ENCODE data around the gene RAG1. TPM values are rescaled to one million over a fixed set of nuclear protein-coding genes. Genes with fewer than 3 reads are reported as not detected.

Gene RAG1
- total RNA-seq, 1 experiment from 2014 or later, result 0.16 TPM

DNA sequence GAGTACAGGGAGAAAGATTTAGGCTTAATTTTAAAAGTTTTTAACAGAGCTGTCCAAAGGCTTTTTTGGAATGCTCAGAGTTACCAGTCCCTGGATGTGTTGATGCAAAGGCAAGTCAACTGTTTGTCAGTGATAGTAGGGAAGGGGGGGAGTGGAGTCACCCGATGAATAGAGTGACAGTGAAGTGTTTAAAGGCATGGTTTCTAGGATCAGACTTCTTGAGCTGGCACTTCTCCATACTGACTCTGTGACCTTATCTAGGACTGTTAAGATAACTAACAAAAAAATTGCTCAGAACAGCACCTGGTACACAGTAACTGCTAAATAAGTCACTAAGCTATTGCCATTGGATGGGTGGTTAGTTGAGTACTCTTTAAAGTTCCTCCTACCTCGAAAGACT is 41.6 kb downstream of the RAG1 start:
- Mint-ChIP-seq H3K9me3 (ENCODE audit: unreplicated experiment) (no peaks in the 10 kb centered on the region), H3K4me1 (ENCODE audit: insufficient read depth, unreplicated experiment) (no peaks in the 10 kb centered on the region), H3K27me3 (ENCODE audit: insufficient read depth, unreplicated experiment) (no peaks in the 10 kb centered on the region), H3K4me3 (ENCODE audit: unreplicated experiment) (no peak overlapping the region), H3K27ac (ENCODE audit: low read depth, unreplicated experiment) (no peak overlapping the region), H3K36me3 (ENCODE audit: insufficient read depth, unreplicated experiment) (no peaks in the 10 kb centered on the region)
- TF ChIP-seq, protein P1, sequence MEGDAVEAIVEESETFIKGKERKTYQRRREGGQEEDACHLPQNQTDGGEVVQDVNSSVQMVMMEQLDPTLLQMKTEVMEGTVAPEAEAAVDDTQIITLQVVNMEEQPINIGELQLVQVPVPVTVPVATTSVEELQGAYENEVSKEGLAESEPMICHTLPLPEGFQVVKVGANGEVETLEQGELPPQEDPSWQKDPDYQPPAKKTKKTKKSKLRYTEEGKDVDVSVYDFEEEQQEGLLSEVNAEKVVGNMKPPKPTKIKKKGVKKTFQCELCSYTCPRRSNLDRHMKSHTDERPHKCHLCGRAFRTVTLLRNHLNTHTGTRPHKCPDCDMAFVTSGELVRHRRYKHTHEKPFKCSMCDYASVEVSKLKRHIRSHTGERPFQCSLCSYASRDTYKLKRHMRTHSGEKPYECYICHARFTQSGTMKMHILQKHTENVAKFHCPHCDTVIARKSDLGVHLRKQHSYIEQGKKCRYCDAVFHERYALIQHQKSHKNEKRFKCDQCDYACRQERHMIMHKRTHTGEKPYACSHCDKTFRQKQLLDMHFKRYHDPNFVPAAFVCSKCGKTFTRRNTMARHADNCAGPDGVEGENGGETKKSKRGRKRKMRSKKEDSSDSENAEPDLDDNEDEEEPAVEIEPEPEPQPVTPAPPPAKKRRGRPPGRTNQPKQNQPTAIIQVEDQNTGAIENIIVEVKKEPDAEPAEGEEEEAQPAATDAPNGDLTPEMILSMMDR (IDR thresholded peaks at IDR 0.05; ENCODE audit: unreplicated experiment), result no peak
- intact Hi-C loops (cut with micrococcal nuclease), result no loop called here
- no peak for DNase-seq (ENCODE audit: unreplicated experiment)
- ChIA-PET POLR2A (no interaction called here), CTCF (interaction anchor here (0.5 to 2.4 kb wide), 4 partner anchors 14 to 309 kb away, joined by 3 to 13 read pairs (median 4); no protein-coding TSS in a partner anchor)
- BruUV-seq (replicated peaks), result no TSS peak

DNA sequence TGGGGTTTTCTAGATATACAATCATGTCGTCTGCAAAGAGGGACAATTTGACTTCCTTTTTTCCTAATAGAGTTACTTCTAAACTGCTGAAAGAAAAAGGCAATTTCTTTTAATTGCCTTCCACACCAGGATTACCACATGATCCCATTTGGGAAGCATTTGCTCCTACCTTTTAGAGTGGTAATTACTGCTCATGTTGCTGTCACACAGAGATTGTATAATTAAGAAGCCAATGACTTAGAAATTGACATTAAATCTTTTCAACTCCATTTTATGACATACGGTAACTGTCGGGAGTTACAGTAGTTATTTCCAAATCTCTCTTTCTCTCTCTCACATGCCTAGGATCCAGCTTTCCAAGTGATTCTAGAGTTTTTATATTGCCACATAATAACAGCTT is 48.0 kb downstream of the RAG1 start:
- intact Hi-C loops (cut with micrococcal nuclease), result no loop called here
- BruUV-seq (replicated peaks), result no TSS peak
- no peaks in the 10 kb centered on the region for H3K27me3 Mint-ChIP-seq (ENCODE audit: insufficient read depth, unreplicated experiment)
- DNase-seq (ENCODE audit: unreplicated experiment), result no peak
- ChIA-PET POLR2A (no interaction called here), CTCF (no interaction called here)
- H3K9me3 Mint-ChIP-seq (ENCODE audit: unreplicated experiment), result no peaks in the 10 kb centered on the region
- H3K36me3 Mint-ChIP-seq (ENCODE audit: insufficient read depth, unreplicated experiment), result no peaks in the 10 kb centered on the region
- no peak overlapping the region for H3K27ac Mint-ChIP-seq (ENCODE audit: low read depth, unreplicated experiment)
- H3K4me1 Mint-ChIP-seq (ENCODE audit: insufficient read depth, unreplicated experiment), result peaks cover 6% of the 10 kb centered on the region
- TF ChIP-seq, protein P1 (IDR thresholded peaks at IDR 0.05; ENCODE audit: unreplicated experiment), result no peak
- no peak overlapping the region for H3K4me3 Mint-ChIP-seq (ENCODE audit: unreplicated experiment)

DNA sequence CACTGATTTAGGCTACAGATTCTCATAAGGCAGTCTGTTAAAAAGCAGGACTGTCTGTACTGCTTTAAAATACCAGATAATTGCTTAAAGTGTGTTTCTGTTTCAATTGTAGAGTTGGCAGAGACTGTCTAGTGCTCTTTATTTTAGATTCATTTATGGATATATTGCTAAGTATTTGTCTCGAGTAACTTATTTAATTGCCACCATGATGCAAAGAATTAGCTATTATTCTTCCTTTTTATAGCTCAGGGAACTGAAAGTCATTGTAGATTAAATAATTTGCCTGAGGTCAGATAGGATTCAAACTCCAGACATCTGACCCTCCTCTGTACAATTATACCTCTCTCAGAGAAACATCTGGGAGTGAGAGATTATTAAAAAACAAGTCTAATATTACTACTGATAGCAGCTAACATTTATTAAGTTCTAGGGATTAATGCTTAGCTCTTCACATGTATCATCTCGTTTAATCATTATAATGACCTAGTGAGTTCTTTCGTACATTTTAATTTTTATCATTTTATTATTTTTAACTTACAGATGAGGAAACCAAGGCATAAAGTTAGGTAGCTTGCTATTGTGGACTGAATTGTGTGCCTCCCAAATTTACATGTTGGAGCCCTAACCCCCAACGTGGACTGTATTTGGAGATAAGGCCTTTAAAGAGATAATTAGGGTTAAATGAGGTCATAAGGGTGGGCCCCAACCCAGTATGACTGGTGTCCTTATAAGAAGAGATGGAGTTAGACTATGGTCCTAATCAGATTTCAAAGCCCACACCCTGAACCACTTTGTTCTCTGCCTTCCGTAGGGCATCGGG is 49.9 kb downstream of the RAG1 start:
- BruUV-seq (replicated peaks), result no TSS peak
- no peak for DNase-seq (ENCODE audit: unreplicated experiment)
- intact Hi-C loops (cut with micrococcal nuclease), result no loop called here
- TF ChIP-seq, protein P1 (IDR thresholded peaks at IDR 0.05; ENCODE audit: unreplicated experiment), result no peak
- Mint-ChIP-seq H3K36me3 (ENCODE audit: insufficient read depth, unreplicated experiment) (no peaks in the 10 kb centered on the region), H3K27me3 (ENCODE audit: insufficient read depth, unreplicated experiment) (no peaks in the 10 kb centered on the region), H3K9me3 (ENCODE audit: unreplicated experiment) (no peaks in the 10 kb centered on the region), H3K27ac (ENCODE audit: low read depth, unreplicated experiment) (no peak overlapping the region), H3K4me1 (ENCODE audit: insufficient read depth, unreplicated experiment) (peaks cover 6% of the 10 kb centered on the region), H3K4me3 (ENCODE audit: unreplicated experiment) (no peak overlapping the region)
- CTCF ChIA-PET, result no interaction called here
- POLR2A ChIA-PET, result no interaction called here

DNA sequence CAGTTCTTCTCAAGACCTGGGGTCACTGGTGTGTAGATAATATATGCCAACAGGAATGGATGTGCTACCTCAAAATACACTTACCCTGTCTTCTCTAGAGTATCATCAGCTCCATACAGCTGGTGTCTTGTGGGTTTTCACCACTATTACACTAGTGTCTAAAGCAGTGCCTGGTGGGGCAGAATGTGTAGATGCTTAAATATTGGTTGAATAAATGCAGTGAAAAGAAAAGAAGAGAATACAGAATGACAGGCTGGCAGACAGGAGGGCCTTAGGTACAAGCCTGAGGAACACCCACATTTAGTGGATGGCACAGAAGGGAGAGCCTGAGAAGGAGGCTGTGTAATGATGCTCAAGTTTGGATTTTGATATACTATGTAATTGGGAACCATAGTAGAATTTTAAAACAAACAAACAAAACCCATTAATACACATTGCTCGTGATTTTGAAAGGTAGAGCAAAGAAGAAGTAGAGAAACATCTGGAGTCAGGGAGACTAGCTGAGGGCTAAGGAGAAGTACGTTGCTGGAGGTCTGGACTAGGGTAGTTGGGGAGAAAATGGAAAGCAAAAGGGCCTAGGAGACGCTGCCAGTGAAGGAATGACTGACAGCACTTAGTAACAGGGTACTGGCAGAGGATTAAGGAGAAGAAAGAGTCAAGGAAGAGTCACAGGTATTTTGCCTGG is 50.7 kb downstream of the RAG1 start:
- DNase-seq (ENCODE audit: unreplicated experiment), result no peak
- CTCF ChIA-PET, result interaction anchor here (1.3 kb wide), 1 partner anchor 54 kb away, joined by 5 read pairs; no protein-coding TSS in a partner anchor
- Mint-ChIP-seq H3K27ac (ENCODE audit: low read depth, unreplicated experiment) (no peak overlapping the region), H3K4me1 (ENCODE audit: insufficient read depth, unreplicated experiment) (peaks cover 6% of the 10 kb centered on the region), H3K27me3 (ENCODE audit: insufficient read depth, unreplicated experiment) (no peaks in the 10 kb centered on the region), H3K36me3 (ENCODE audit: insufficient read depth, unreplicated experiment) (no peaks in the 10 kb centered on the region), H3K4me3 (ENCODE audit: unreplicated experiment) (no peak overlapping the region), H3K9me3 (ENCODE audit: unreplicated experiment) (no peaks in the 10 kb centered on the region)
- intact Hi-C loops (cut with micrococcal nuclease), result no loop called here
- POLR2A ChIA-PET, result no interaction called here
- no TSS peak for BruUV-seq (replicated peaks)
- TF ChIP-seq, protein P1 (IDR thresholded peaks at IDR 0.05; ENCODE audit: unreplicated experiment), result no peak
